Frontal cortex (tissue), 4 donors: ENCODE measurements around the gene PFKFB3. TPM values are rescaled to one million over a fixed set of nuclear protein-coding genes. Genes with fewer than 3 reads are reported as not detected.
"Not testable (repeated sequence)": the region's sequence is repeated elsewhere in the genome, so short reads cannot be mapped to it uniquely, and the experiment has no call there.

ENCODE experiments used
- DNase-seq, 2 donors: peaks; one replicate each; pipeline ENCODE4 v3.0.0; 2012; ENCODE audit warnings: low spot score in 2 of 2
- FAIRE-seq: peaks from 2 replicates; lab custom pipeline; 2012; peaks lifted over from hg19 to GRCh38; lab: Jason Lieb, UNC
- small RNA-seq: library from RNA; depleted of rRNA; stranded (forward); fragments of <200 nt; gene quantifications from one replicate; pipeline ENCODE3, GENCODE V24; 2014
- total RNA-seq: library from RNA; depleted of rRNA; stranded (reverse); fragments of >200 nt; gene quantifications from one replicate; pipeline ENCODE4 v1.2.3, GENCODE V29; 2014
- donor health status: control.
- donor health status: control.
- donor health status: control.

The PFKFB3 gene
- total RNA-seq, 1 donor from 2014 or later = 14.3 TPM

DNA sequence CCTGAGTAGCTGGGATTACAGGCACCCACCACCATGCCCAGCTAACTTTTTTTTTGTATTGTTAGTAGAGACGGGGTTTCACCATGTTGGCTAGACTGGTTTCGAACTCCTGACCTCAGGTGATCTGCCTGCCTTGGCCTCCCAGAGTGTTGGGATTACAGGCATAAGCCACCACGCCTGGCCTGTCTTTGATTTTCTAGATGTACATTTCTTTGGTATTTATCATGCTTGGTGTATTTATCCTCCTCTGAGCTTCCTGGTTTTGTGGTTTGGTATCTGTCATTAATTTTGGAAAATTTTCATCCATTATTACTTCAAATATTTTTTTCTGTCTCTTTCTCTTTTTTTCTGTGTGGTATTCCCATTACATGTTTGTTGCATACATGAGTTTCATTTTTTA is 87.9 kb downstream of the PFKFB3 start:
- FAIRE-seq, DNase-seq: not testable (repeated sequence)

DNA sequence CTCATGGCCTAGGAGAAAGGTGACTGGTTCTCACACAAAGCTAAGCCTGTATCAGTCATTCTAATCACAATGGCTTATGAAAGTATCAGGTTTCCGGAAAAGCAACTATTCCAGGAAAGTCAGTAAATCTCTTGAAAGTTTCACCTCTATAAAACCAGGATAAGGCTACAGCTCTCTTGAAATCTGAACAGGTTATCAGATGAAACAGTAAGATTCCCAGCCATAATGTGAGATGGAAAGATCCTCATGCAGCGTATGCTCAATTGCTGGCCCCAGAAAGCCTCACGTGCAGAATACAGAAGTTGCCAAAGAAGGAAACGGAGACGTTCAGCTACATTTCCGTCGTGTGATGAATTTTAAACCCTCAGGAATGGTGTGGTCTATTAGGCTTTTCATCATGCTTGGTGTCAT is 90.0 kb downstream of the PFKFB3 start:
- DNase-seq = no peak
- FAIRE-seq = no peak

DNA sequence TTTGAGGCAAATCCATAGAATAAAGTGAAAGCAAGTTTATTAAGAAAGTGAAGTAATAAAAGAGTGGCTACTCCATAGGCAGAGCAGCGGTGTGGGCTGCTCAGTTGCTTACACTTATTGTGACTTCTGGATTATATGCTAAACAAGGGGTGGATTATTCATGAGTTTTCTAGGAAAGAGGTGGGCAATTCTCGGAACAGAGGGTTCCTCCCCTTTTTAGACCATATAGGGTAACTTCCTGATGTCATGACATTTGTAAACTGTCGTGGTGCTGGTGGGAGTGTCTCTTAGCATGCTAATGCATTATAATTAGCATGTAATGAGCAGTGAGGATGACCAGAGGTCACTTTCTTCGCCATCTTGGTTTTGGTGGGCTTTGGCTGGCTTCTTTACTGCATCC is 93.7 kb downstream of the PFKFB3 start:
- not testable (repeated sequence) for FAIRE-seq, DNase-seq

DNA sequence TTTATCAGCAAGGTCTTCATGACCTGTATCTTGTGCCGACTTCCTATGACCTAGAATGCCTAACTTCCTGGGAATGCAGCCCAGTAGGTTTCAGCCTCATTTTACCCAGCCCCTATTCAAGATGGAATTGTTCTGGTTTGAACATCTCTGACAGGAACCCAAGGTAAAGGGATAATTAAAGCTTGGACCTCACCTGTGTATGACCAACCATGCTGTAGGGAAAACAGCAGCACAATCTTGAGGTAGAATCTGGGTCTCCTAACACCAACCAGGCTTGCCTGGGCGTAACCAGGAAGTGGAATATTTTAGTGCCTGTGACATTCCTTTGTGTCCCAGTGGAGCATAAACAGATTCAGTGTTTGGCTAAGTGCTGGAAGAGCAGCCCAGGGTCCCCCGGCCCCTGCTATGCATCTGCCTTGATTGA is 94.1 kb downstream of the PFKFB3 start:
- FAIRE-seq (no peak), DNase-seq (no peak)

DNA sequence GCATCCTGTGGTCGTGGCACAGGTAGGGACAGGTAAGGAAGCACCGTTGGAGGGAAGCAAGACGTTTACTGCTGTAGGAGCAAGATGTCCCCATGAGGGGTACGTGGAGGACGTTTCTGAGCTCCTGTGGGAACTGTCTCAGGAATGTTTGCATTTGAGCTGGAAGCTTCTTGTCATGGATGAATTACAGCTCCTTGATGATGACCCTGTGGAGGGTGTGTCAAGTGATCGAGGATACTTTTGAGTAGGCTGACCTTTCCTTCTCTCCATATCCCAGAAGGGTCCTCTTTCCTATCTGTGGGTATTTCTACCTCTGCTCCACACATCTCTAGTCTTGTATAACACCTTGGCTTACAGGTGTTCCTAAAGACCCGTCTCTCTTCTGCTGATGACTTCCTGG is 94.8 kb downstream of the PFKFB3 start:
- FAIRE-seq = no peak

DNA sequence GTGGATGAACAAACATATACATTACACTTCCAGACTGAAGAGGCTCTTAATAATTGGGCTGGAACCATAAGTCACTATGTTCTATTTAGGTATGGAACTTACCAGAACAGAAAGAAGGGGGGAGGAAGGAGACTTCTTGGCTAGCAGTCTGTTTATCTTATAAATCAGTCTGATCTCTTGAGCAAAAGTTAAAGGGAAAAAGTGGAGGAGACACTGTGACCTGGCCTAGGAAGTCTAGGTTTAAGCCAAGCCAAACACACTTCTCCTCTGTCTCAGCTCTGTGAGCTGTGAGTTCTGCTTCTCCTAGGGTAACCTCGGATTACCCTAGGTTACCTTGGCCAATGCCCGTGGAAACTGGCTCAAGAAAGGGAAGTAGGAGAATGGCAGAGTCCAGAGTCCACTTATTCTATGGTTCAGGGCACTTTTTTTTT is 95.2 kb downstream of the PFKFB3 start:
- DNase-seq (no peak), FAIRE-seq (no peak)

More for the DNA sequence above, 94.8 kb downstream of the PFKFB3 start:
- no peak for DNase-seq

DNA sequence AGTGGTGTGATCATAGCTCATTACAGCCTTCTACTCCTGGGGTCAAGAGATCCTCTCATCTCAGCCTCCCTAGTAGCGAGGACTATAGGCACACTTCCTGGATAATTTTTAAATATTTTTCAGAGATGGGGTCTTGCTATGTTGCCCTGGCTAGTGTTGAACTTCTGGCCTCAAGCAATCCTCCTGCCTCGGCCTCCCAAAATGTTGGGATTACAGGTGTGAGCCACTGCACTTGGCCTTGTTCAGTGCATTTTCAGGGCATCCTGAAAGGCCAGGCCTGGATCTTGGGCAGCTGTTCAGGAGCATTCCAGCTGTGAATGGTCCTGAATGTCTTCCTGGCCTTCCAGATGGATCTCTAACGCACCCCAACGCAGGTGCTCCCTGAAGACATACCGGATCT is 95.7 kb downstream of the PFKFB3 start:
- FAIRE-seq = no peak
- no peak for DNase-seq

DNA sequence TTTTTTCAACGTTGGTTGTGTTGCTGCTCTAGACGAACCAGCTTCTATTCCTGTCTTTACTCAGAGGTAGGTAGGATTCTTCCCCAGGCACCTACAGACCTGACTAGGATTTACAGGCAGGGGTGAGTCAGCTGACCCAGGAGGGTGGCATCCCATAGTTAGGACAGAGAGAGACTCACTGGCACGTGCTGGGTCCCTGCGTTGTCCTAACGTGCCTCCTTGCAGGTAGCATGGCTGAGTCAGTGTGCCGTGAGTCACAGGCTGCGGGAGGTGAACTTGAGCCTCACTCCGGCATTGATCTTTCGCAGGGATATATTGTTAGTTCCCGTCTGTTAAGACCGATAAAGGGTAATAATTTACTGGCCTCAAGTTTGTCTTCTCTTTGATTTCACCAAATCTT is 96.5 kb downstream of the PFKFB3 start:
- no peak for FAIRE-seq

DNA sequence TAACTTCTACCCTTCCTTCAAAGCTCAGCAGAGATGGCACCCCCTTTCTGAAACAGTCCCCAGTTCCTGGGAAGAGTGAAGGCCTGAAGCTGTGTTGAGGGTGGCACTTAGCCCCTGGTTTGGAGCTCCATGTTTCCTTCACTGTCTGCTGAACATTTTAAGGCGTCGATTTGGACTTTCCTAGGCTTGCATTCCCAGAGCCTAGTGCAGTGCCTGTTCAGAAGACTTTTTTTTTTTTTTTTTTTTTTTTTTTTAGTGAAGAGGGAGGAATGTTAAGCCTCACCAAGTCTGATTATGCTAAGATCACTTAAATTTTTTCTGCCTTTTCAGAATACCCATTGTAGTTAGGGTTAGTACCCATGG is 97.0 kb downstream of the PFKFB3 start:
- DNase-seq = no peak
- no peak for FAIRE-seq

More for the DNA sequence above, 96.5 kb downstream of the PFKFB3 start:
- DNase-seq = no peak

DNA sequence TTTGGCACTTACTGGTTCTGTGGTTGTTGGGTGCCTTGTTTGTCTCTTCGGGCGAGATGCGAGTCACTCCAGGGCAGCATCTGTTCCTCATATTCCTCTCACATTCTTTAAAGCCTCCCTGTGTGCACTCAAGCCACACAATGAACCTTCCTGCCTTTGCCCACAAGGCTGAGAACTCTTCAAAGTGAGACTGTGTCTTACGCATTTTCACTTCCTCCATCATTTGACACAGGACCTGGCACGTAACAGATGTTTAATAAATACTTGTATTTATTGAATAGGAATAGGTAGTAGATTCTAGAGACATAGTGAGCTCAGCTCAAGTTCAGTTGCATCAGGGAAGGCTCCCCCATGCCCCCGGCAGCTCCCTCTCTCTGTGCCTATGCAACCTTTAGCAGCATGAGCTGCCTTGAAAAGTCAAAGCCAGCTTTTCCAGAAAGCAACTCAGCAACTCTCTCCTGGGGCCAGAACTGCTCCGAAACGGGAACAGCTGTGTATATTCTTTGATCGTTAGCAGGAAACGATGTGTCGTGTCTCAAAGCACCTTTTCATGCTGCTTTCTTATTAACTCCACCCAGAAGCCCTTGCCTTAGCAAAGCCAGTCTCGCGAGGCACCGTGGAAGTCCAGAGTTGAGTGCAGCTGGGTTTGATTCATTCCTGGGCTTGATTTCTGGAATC is 97.5 kb downstream of the PFKFB3 start:
- no peak for DNase-seq
- no peak for FAIRE-seq

DNA sequence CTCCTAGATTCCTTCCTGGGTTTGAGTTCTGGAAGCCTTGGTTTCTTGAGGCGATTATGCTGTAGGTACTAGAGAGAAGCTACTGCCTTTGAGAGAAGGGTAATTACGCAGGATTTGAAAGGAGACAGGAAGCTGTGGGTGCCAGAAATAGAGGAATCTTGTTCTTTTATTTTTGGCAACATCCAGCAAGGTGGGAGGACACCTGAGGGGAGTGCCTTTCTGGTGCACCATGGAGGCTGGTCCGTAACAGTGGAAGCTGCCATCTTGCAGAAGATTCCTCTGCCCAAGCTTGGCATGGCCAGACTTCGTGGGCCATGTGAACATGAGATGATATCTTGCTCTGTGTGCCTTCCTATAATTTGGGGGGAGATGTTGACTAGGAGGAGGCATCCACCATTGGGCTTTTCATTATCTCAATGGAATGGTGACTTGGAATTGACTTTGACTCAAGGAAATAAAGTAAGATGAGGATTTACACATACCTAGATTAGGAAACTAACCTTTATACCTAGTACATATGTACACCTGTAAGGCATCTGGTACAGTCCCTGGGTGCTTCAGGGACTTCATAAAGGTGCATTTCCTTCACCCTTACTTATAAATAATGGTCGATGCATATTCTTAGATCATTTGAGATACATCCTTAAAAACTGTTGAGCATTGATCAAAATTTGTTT is 98.2 kb downstream of the PFKFB3 start:
- DNase-seq = no peak
- no peak for FAIRE-seq

DNA sequence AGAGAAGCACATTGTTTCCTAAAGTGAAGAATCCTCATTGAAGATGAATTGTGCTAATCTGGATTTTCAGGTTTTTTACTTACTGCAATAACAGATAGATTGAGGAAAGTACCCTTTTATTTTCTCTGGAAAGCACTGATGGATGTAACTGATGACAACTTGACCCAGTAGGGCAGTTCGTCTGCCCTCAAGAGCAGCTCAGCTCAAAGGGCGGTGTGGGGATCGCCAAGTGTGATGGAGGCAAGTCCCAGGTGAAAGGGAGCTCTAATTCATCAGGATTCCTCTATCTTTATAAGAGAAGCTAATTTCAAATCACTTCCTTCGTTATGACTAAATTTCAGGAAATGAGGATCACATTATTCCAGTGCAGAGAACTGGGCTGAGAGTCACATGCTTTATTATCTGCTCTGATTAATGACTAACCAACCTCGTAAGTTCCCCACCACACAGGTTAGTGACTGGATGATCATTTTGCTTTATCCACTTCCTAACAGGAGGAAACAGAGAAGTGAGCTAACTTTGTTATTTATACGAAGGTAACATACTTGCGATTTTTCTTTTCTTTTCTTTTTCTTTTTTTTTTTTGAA is 98.8 kb downstream of the PFKFB3 start:
- FAIRE-seq = no peak

More for the DNA sequence above, 98.8 kb downstream of the PFKFB3 start:
- no peak for DNase-seq

Small RNA genes lying within 50 kb of the gene (small RNA-seq; reads per million reads assigned to genes)
- gene RF00019 = not detected

Other genes with a start within 250 kb of the PFKFB3 start
- gene IL15RA, start 225.4 kb upstream of the PFKFB3 start, total RNA-seq = not detected
- not detected for gene IL2RA, start 140.6 kb upstream of the PFKFB3 start, total RNA-seq
- gene RBM17, start 113.9 kb upstream of the PFKFB3 start, total RNA-seq = 31.8 TPM